Measurements from ENCODE around the gene TPSD1. TPM values are rescaled to one million over a fixed set of nuclear protein-coding genes. Genes with fewer than 3 reads are reported as not detected.
"Not testable (repeated sequence)": the region's sequence is repeated elsewhere in the genome, so short reads cannot be mapped to it uniquely, and the experiment has no call there.

Gene TPSD1
- polyA plus RNA-seq, 3 donors from 2014 or later = not detected

- no peaks in the 10 kb centered on the region for H3K9me3 Mint-ChIP-seq
- H3K27me3 Mint-ChIP-seq (ENCODE audit: low read depth in 3 of 3) = peaks cover 0 to 3% (median 0%) of the 10 kb centered on the region in 3 donors
- H3K27ac Mint-ChIP-seq = peak overlapping the region in 1 of 6 donors; percentile 71
- no peaks in the 10 kb centered on the region for H3K36me3 Mint-ChIP-seq
- DNase-seq = peak in 1 of 3 donors; percentile 10
- peak overlapping the region; percentile 66 to 85 (median 74) for H3K4me3 Mint-ChIP-seq
- peaks cover 6 to 7% of the 10 kb centered on the region in 2 donors for H3K4me1 Mint-ChIP-seq
These were observed 3.3 kb downstream of the TPSD1 start for GRCh38 chr16:1258906-1259759.

DNA sequence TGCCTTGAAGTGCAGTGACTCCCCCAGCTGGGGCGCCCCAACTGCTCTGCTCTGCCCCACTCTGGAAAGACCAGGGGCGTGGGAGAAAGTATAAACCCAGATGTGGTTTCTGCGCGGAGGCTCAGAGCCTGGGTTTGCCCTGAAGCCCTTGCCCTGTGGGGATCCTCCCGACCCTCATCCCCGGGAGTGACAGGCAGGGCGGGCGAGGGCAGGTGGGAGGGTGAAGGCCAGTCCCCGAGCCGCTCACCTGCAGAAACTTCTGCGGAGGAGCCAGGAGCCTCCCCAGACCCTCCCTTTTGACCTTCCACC lies 3.8 kb downstream of the TPSD1 start:
- H3K27ac Mint-ChIP-seq = no peak overlapping the region
- peaks cover 6 to 7% of the 10 kb centered on the region in 2 donors for H3K4me1 Mint-ChIP-seq
- peaks cover 0 to 3% (median 0%) of the 10 kb centered on the region in 3 donors for H3K27me3 Mint-ChIP-seq (ENCODE audit: low read depth in 3 of 3)
- H3K4me3 Mint-ChIP-seq = no peak overlapping the region
- H3K36me3 Mint-ChIP-seq = no peaks in the 10 kb centered on the region
- H3K9me3 Mint-ChIP-seq = no peaks in the 10 kb centered on the region
- no peak for DNase-seq

- H3K36me3 Mint-ChIP-seq = no peaks in the 10 kb centered on the region
- H3K9me3 Mint-ChIP-seq = no peaks in the 10 kb centered on the region
- no peak for DNase-seq
- H3K4me1 Mint-ChIP-seq = peaks cover 6 to 7% of the 10 kb centered on the region in 2 donors
- peak overlapping the region in 1 of 6 donors; percentile 37 for H3K27ac Mint-ChIP-seq
- no peak overlapping the region for H3K4me3 Mint-ChIP-seq
- H3K27me3 Mint-ChIP-seq (ENCODE audit: low read depth in 3 of 3) = peaks cover 0 to 3% (median 2%) of the 10 kb centered on the region in 3 donors
These were observed 4.3 kb downstream of the TPSD1 start for GRCh38 chr16:1260101-1260680.

GRCh38 chr16:1261131-1261892 lies 5.4 kb downstream of the TPSD1 start:
- DNase-seq = no peak
- Mint-ChIP-seq H3K4me3 (no peak overlapping the region), H3K36me3 (no peaks in the 10 kb centered on the region), H3K4me1 (peaks cover 6 to 7% of the 10 kb centered on the region in 2 donors), H3K27ac (no peak overlapping the region), H3K9me3 (no peaks in the 10 kb centered on the region), H3K27me3 (ENCODE audit: low read depth in 3 of 3) (peaks cover 0 to 3% (median 2%) of the 10 kb centered on the region in 3 donors)

GRCh38 chr16:1262210-1262845 lies 6.5 kb downstream of the TPSD1 start:
- no peaks in the 10 kb centered on the region for H3K9me3 Mint-ChIP-seq
- H3K4me3 Mint-ChIP-seq = no peak overlapping the region
- peaks cover 2 to 3% (median 2%) of the 10 kb centered on the region in 3 donors for H3K27me3 Mint-ChIP-seq (ENCODE audit: low read depth in 3 of 3)
- H3K4me1 Mint-ChIP-seq = peaks cover 6 to 7% of the 10 kb centered on the region in 2 donors
- no peaks in the 10 kb centered on the region for H3K36me3 Mint-ChIP-seq
- DNase-seq = no peak
- no peak overlapping the region for H3K27ac Mint-ChIP-seq

- Mint-ChIP-seq H3K9me3 (no peaks in the 10 kb centered on the region), H3K36me3 (no peaks in the 10 kb centered on the region), H3K4me3 (no peak overlapping the region), H3K27me3 (ENCODE audit: low read depth in 3 of 3) (peaks cover 2 to 3% (median 2%) of the 10 kb centered on the region in 3 donors), H3K4me1 (peaks cover 6 to 7% of the 10 kb centered on the region in 2 donors), H3K27ac (no peak overlapping the region)
- no peak for DNase-seq
These were observed 7.0 kb downstream of the TPSD1 start for GRCh38 chr16:1262846-1263221.

- H3K4me3 Mint-ChIP-seq = no peak overlapping the region
- H3K27me3 Mint-ChIP-seq (ENCODE audit: low read depth in 3 of 3) = peaks cover 2 to 3% (median 2%) of the 10 kb centered on the region in 3 donors
- peaks cover 5 to 6% of the 10 kb centered on the region in 2 donors for H3K4me1 Mint-ChIP-seq
- H3K36me3 Mint-ChIP-seq = no peaks in the 10 kb centered on the region
- no peak overlapping the region for H3K27ac Mint-ChIP-seq
- no peak for DNase-seq
- no peaks in the 10 kb centered on the region for H3K9me3 Mint-ChIP-seq
These were observed 7.9 kb downstream of the TPSD1 start for GRCh38 chr16:1263591-1264344.

DNA sequence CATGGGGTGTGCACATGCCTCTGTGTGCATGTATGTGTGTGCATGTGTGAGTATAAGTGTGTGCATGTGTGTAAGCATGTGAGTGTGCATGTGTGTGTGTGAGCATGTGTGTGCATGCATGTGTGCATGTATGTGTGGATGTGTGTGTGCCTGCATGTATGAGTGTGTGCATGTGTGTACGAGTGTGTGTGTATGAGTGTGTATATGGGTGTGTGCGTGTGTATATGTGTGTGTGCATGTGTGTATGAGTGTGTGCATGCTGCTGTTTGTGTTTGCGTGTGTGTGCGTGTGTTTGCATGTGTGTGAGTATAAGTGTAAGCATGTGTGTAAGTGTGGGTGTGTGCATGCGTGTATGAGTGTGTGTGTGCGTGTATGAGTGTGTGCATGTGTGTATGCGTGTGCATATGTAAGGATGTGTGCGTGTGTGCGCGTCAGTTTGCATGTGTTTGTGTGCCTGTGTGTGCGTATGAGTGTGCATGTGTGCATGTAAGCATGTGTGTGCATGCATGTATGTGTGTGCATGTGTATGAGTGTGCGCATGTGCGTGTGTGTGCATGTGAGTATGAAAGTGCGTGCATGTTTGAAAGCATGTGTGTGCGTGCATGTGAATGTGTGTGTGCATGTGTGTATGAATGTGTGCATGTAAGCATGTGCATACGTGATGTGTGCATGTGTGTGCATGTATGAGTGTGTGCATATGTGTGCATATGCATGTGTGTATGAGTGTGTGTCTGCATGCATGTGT lies 8.6 kb downstream of the TPSD1 start:
- H3K36me3 Mint-ChIP-seq = no peaks in the 10 kb centered on the region
- DNase-seq = no peak
- H3K4me3 Mint-ChIP-seq = no peak overlapping the region
- peaks cover 2 to 3% (median 2%) of the 10 kb centered on the region in 3 donors for H3K27me3 Mint-ChIP-seq (ENCODE audit: low read depth in 3 of 3)
- H3K27ac Mint-ChIP-seq = peak overlapping the region in 1 of 6 donors; percentile 22
- H3K9me3 Mint-ChIP-seq = no peaks in the 10 kb centered on the region
- peaks cover 0 to 1% of the 10 kb centered on the region in 2 donors for H3K4me1 Mint-ChIP-seq

GRCh38 chr16:1265090-1265630 lies 9.3 kb downstream of the TPSD1 start:
- Mint-ChIP-seq H3K27ac (no peak overlapping the region), H3K36me3 (no peaks in the 10 kb centered on the region), H3K27me3 (ENCODE audit: low read depth in 3 of 3) (peaks cover 2 to 3% (median 2%) of the 10 kb centered on the region in 3 donors), H3K4me1 (peaks cover 0 to 1% of the 10 kb centered on the region in 2 donors), H3K9me3 (no peaks in the 10 kb centered on the region), H3K4me3 (no peak overlapping the region)
- DNase-seq = no peak

DNA sequence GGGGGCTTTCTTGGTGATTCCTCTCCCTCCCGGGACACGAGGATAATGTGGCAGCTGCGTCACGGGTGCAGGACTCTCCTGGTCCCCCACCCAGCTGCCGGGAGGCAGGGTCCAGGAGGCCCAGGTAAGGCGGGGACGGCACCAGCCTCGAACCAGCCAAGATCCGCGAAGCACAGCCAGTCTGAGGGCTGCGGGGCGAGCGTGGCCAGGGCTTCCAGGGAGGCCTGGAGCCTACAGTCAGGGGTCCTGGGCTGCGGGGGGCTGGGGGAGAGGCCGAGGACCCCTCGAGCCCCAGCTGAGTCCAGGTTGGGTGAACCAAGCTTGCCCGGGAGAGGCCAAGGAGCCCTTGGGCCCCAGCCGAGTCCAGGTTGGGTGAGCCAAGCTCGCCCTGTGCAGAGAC lies 10.0 kb downstream of the TPSD1 start:
- H3K9me3 Mint-ChIP-seq = no peaks in the 10 kb centered on the region
- H3K36me3 Mint-ChIP-seq = no peaks in the 10 kb centered on the region
- H3K27ac Mint-ChIP-seq = no peak overlapping the region
- no peaks in the 10 kb centered on the region for H3K4me1 Mint-ChIP-seq
- peaks cover 2 to 3% (median 3%) of the 10 kb centered on the region in 3 donors for H3K27me3 Mint-ChIP-seq (ENCODE audit: low read depth in 3 of 3)
- no peak for DNase-seq
- H3K4me3 Mint-ChIP-seq = no peak overlapping the region

DNA sequence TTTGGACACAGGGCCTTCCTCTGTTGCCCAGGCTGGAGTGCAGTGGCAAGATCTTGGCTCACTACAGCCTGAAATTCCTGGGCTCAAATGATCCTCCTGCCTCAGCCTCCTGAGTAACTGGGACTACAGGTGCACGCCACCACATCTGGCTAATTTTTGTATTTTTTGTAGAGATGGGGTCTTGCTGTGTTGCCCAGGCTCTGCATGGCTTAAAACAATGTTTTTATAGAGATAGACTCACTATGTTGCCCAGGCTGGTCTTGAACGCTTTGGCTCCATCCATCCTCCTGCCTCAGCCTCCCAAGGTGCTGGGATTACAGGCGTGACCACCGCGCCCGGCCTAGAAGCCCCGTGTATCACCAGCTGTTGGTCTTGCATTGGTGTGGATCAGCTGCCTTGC lies 13.5 kb downstream of the TPSD1 start:
- not testable (repeated sequence) for DNase-seq; H3K27ac Mint-ChIP-seq; H3K27me3 Mint-ChIP-seq (ENCODE audit: low read depth in 3 of 3); H3K4me3 Mint-ChIP-seq; H3K36me3 Mint-ChIP-seq; H3K9me3 Mint-ChIP-seq; H3K4me1 Mint-ChIP-seq

- no peaks in the 10 kb centered on the region for H3K36me3 Mint-ChIP-seq
- peaks cover 0 to 5% of the 10 kb centered on the region in 2 donors for H3K4me1 Mint-ChIP-seq
- no peak for DNase-seq
- no peak overlapping the region for H3K4me3 Mint-ChIP-seq
- no peak overlapping the region for H3K27ac Mint-ChIP-seq
- H3K27me3 Mint-ChIP-seq (ENCODE audit: low read depth in 3 of 3) = peaks cover 3 to 7% (median 5%) of the 10 kb centered on the region in 3 donors
- no peaks in the 10 kb centered on the region for H3K9me3 Mint-ChIP-seq
These were observed 15.5 kb downstream of the TPSD1 start for GRCh38 chr16:1271380-1271723.
